GM21786 (cell line): Measurements from ENCODE around the gene CORT.
"Not testable (repeated sequence)": the region's sequence is repeated elsewhere in the genome, so short reads cannot be mapped to it uniquely, and the experiment has no call there.

Source experiments
- ATAC-seq: cut with Tn5 transposase; IDR thresholded peaks from one replicate; pipeline ENCODE4 v1.9.1; 2021; ENCODE audit not compliant: unreplicated experiment

CORT gene

DNA sequence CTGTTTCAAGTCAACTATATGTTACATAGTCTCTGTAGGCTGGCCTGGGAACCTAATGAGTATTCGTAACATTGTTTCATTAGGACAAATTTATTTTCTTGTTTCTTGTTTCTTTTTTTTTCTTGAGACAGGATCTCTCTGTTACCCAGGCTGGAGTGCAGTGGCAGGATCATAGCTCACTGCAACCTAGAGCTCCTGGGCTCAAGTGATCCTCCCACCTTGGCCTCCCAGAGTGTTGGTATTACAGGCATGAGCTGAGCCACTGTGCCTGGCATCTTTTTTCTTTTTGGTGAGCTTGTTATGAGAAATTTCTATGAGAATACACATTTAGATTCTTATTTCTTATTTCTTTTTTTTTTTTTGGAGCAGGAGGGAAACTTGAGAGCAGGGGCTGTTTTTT, 12.8 kb upstream of the CORT start:
- no peak for ATAC-seq

DNA sequence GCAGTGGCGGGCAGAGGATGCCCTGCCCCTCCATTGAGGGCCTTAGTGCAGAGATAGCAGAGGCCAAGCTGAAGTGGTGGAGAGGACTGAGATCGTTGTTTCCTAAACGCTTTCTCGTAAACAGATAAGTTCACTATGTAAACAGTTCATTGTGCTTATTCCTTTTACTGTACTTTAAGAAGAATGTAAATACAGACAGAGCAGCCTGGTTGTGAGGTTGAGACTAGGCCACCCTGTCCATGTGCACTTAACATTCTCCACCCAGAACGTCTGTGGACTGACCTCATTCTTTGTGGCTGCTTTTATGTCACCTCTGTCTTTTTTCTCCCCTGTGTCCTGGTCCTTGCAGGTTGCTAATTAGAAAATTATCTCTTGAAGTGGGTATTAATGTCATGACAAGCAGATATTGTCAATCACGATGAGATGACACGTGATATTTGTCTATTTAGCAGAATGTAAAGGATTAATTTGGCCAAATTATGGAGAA, 11.1 kb upstream of the CORT start:
- ATAC-seq: no peak

DNA sequence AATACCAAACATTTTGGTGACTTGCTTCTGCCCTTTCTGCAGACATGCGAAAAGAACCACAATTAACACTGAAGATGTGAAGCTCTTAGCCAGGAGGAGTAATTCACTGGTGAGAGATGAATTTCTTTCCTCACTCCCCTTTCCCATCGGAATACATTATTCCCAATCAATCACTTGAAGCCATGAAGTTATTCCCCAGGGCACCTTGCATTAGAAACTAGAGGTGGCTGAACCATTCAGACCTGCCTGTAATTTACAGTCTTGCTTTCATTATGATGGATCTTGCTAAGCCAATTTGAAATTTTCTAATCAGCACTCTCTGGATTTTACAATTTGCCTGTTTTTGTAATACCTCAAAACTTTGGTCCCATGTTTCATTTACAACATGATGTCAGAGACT, 9.5 kb upstream of the CORT start:
- no peak for ATAC-seq

DNA sequence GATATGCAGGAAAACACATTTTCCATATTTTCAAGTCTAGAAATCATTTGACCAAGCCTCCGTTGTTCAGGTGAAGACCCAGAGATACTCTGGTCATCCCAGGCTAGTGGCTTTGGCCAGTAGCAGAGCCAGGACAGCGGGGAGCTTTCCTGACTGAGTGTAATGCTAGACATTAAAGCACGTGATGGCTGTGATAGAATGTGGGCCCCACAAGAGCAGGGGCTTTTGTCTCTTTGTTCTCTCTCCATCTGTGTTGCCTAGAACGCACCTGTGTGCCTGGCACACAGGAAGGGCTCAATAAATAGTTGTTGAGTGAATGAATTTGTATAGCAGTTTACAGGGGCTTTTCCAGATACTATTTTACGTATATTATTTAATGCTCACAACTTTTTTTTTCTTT, 9.0 kb upstream of the CORT start:
- ATAC-seq: no peak

DNA sequence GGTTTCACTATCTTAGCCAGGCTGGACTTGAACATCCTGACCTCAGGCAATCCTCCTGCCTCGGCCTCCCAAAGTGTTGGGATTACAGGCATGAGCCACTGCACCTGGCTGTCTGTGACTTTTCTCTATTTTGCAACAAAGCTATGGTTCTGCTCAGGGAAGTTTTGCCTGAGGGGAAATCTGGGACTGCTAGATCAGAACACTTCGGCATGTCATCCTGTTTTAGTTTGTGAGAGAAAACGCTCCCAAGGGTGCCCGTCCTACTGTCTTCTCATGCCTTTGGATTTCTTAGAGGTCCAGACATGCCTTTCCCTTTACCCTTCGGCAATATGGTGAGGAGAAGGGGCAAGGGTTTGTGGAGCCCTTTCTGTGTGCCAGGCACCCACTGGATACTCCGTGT, 5.6 kb upstream of the CORT start:
- ATAC-seq: no peak

DNA sequence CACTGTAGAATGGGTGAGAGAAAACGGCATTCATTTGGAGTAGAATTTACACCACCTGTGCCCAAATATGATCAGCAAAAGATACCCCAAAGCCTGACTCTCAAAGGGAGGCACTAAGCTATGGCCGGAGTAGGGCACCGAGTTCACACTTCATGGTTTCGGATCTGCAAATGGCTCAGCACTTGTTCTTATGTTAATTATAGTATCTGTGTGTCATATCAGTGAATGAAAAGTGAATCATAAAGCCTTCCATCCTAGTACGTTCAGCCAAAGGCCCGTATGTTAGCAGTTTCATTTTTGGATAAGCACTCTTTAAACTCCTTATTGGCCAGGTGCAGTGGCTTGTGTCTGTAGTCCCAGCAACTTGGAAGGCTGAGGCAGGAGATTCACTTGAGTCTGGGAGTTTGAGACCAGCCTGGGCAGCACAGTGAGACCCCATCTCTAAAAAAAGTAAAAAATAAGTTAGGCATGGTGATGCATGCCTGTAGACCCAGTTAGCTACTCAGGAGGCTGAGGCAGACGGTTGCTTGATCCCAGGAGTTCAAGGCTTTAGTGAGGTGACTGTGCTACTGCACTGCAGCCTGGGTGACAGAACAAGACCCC, 4.9 kb upstream of the CORT start:
- no peak for ATAC-seq

DNA sequence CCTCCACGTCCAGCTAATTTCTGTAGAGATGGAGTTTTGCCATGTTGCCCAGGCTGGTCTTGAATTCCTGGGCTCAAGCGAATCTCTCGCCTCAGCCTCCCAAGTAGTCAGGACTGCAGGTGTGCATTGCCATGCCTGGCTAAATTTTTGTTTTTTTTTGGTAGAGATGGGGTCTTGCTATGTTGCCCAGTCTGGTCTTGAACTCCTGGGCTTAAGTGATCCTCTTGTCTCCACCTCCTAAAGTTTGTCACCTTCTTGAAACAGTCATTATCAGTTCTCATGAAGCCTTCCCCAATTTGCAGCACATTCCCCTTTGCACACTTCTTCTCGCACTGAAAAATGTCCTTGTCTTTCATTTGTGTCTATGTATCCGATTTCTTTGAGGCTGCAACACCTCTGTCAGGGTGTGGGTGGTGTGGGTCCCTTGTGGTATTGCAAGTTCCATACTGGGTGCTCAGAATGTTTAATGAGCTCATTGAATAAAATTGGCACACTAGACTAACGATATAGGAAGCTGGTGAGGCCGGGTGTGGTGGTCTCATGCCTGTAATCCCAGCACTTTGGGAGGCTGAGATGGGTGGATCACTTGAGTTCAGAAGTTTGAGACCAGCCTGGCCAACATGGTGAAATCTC, 2.9 kb upstream of the CORT start:
- no peak for ATAC-seq

DNA sequence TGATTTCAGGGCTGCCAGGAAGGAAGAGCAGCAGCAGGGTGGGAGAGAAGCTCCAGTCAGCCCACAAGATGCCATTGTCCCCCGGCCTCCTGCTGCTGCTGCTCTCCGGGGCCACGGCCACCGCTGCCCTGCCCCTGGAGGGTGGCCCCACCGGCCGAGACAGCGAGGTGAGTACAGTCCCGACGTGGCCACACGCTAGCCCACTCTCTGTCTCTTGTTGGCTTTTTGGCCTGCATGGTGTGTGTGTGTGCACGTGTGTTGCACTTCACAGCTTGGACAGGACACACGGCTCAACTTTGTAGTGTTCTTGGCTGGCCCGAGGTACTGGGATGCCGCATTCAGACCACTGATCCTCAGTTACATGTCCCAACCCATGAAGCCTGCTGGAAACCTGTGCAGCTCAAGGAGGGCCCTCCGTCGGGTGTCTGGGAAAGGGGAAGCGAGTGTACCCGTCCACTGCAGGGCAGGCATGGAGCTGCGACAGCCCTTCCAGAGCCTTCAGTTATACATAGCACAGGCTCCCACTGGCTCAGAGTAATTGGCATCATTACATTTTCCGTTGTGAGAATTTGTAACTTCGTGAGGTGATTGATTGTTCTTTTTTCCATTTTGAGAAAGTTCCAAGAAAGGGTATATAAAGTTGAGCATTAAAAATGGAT, 454 bp downstream of the CORT start:
- ATAC-seq: no peak

DNA sequence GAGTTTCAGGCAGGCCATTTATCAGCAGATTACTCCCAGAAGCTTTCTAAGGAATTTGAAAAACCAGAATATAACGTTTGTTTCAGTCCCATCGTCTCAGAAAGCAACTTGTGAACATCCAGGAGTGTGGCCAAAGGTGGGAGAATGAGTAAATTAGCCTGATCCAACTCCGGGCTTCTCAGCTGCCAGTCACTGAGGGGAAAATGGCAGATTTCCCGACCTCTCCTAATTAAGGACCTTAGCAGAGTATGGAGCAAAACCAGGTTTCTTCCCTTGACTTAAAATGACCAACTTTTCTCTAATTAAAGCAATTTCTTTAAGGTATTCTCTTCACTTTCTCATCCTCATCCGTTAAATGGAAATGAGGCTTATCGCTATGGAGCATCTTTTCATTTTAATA, 1.0 kb downstream of the CORT start:
- ATAC-seq: no peak

DNA sequence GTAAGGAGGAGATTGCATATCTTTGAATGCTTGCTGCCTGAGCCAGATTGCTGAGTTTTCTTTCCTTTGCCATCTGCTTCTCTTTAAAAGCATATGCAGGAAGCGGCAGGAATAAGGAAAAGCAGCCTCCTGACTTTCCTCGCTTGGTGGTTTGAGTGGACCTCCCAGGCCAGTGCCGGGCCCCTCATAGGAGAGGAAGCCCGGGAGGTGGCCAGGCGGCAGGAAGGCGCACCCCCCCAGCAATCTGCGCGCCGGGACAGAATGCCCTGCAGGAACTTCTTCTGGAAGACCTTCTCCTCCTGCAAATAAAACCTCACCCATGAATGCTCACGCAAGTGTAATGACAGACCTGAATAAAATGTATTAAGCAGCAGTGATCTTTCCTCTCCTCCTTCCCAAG, 1.5 kb downstream of the CORT start:
- ATAC-seq: no peak

DNA sequence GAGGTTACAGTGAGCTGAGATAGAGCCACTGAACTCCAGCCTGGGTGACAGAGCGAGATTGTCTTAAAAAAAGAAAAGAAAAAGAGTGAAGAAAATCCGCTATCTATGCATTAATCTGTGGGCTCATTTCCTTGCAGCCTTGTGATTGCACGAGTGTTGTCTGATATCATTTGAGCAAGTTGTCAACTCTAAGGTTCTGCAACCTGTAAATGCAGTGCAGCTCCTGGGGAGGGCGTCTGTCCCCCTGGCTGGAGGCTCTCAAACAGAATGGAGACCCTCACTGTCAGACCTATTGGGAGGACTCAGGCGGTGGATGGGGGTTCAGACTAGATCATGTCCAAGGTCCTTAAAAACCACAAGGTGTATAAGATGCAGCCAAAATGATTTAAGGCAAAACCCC, 6.2 kb downstream of the CORT start:
- no peak for ATAC-seq

DNA sequence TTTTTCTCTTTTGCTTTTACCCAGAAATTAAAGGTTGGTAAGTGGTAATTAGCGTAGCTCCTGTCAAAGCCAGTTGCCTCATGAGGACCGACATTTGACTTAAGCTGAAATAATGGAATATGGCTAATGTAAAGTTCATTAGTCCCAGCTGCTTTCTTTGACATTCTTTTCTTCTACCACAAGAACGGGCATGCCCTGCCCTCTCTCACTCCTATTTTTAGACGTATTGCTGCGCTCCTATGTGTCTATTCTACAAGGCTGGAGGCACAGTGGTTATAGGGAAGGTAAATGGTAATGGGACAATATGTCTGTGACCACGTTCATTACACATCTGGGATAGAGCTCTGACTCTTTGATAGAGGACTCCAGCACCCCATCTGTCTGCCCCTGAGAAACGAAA, 6.8 kb downstream of the CORT start:
- ATAC-seq: no peak

DNA sequence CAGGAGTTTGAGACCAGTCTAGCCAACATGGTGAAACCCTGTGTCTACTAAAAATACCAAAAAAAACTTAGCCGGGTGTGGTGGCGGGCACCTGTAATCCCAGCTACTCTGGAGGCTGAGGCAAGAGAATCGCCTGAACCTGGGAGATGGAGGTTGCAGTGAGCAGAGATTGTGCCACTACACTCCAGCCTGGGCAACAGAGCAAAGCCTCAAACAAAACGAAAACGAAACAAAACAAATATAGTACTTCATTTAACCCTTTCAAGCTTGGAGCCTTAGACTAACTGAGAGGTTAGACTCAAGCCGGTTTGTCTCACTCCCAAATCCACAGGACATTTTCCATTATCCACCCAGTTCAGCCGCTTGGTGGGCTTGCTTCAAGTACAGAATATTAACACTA, 7.6 kb downstream of the CORT start:
- not testable (repeated sequence) for ATAC-seq

DNA sequence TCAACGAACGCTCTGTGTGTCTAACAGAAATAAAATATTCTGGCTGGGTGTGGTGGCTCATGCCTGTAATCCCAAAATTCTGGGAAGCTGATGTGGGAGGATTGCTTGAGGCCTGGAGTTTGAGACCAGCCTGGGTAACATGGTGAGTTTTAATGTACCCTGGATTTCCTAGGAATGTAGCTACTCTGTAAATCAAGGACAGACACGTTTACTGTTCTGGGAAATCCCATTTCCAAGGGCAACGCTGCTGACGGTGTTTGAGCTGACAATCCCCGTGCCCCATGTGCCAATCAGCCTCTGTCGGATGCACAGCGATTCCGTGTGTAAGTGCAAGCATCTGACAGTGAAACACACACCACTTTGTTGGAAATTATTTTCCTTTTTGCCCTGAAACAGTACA, 8.0 kb downstream of the CORT start:
- ATAC-seq: no peak

DNA sequence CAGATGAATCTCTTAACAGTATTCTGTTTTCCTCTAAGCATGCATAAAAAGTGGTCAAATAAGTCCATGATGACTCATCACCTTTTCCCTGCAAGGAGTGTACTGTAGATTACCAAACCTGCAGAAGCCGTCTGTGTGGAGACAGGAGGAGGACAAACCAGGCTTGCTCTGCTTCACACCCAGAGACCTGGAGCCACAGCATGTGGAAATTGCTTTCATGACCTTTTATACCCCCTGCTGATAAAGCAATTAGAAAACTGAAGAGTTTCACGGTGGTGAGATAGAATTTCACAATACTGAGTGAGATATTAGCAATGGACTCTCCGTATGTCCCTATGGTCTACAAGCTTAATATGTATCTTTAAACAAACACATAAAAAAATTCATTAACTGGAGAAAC, 9.4 kb downstream of the CORT start:
- no peak for ATAC-seq

DNA sequence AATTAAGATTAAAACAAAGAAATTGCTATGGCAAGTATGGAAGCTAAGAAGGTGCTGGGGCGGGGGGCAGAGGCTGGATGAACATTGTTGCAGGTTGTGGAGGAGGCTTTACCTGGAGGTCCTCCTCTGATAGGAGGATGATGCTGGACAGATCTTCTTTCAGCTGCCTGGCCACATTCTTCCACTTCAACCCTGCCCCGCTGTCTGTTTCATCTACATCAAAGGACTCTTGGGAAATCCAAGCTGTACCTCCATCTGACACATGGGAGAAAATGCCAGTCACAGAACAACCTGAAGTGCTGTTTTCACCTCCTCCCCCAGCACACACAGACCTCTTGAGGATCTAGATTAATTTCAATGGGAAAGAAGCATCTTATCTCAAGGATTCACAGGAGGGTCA, 17.2 kb downstream of the CORT start:
- ATAC-seq: no peak

DNA sequence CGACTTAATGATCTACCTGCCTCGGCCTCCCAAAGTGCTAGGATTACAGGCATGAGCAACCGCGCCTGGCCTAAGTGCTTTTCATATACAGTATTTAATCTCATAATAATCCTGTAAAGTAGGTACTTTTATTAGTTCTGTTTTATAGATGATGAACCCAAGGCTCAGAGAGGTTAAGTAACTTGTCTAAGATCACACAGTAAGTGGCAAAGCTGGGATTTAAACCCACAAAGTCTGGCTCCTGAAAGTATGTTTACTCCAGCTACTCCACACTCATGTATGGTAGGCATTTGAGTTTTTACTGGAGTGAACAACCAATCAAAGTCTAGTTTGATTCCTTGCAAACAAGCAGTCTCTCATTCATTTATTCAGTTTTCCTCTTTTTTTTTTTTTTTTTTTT, 20.2 kb downstream of the CORT start:
- no peak for ATAC-seq

DNA sequence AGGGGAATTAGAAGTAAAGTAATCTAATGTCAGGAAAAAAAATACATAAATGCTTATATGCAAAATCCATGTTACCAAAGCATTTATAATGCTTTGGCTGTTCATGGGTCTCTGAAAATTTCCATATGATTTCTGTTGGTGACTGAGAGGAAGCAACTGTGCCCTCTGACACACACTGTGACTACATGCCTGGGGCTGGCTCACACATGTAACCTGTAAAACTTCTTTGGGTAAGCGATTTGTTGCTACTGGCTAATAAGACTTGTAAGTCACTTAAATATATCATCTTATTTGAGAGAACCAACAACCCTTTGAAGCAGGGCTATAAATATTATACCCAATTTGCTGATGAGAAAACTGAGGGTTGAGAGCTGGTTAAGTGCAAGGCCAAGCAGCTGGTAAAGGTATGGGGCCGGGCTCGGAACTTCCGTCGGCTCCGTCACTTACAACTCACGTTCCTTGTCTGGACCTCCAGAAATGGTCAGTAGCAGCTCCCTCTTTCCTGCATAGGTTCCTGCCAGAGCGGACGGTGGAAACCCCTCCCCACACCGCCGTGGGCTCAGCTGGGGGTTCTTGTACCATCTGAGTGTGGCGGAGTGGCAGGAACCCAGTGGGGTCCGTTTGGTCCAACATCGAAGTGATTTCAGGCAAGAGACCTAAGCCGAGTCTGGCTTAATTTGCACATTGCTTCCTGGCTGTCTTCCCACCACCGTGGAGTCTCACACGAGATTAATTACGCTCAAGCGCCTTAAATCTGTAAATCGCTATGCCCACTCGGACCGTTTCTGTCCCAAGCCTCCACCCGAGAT, 21.8 kb downstream of the CORT start:
- ATAC-seq: no peak

DNA sequence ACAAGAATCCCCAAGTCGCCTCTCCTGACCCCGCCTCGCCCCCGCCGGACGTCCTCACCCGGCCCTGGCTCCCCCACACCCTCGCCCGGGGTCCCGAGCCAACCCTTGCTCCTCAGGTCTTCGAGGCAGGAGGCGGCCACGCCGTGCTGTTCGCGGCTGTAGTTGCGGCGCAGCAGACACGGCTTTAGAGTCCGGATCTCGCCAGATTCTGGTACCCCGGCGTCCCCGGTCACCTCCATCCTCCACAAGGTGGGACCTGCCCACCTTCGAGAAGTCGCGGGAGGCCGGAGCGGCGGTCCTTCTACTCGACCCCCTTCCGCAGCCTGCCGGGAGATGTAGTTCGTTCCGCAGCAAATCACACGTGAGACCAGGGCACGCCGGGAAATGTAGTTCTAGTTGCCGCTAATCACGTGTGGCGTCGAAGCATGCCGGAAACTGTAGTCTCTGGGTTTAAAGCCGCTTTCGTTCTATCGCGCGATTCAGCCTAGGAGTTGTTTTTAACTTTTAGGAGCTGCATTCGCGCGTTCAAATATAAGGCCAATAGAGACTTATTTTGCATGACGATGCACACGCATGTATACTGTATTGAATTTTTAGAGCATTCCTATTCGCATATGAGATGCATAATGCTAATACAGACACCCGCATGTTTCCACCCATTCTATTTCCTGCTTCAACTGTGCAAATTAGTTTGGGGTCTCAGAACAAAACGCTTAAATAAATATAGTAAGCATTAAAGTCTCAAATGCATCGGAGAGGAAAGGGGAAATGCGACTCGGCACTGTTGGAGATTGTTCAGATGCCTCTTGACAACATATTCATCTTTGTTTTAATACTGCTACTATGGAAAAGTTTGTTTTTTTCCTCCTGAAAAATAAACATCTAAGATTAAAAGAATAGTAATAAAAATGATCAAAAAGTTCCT, 22.7 kb downstream of the CORT start, which contains the start of gene DFFA:
Gene DFFA (minus strand): TSS at position 310 of the 925 bp plus-strand sequence. CDS start 71 bp downstream, at position 239.
- ATAC-seq: peak; percentile 80

DNA sequence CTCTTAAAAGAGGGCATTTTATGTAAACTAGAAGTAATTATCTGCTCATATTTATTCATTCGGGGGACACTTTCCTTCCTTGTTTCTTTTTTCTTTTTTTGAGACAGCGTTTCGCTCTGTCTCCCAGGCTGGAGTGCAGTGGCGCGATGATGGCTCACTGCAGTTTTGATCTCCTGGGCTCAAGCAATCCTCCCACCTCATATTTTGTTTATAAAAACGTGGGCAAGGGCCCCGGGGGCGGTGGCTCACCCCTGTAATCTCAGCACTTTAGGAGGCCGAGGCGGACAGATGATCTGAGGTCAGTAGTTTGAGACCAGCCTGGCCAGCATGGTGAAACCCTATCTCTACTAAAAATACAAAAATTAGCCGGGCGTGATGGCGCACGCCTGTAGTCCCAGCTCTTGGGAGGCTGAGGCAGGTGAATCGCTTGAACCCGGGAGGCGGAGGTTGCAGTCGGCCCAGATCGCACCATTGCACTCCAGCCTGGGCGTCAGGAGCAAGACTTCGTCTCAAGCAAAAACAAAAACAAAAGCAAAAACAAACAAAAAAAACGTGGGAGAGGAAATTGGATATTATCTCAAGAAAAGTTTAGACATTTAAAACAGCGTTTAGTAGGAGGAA, 23.4 kb downstream of the CORT start:
- ATAC-seq: no peak
